K562 (cell line): Measurements from ENCODE around the gene C20orf141. TPM values are rescaled to one million over a fixed set of nuclear protein-coding genes. Genes with fewer than 3 reads are reported as not detected.

Experiments used
- ATAC-seq: fragments of 200-7000 bp; cut with Tn5 transposase; 3 replicates; pipeline ENCODE4 v1.9.1; 2020; ENCODE audit warnings: moderate library complexity
- BruUV-seq: library from RNA; stranded (reverse); fragments of 400-500 nt; replicated peaks from 2 replicates; lab custom pipeline; 2021; lab: Mats Ljungman, UMichigan
- CTCF ChIA-PET: fragments of 300-600 bp; formaldehyde crosslinking; extraction: SDS; loops from one replicate; lab custom pipeline; 2021; ENCODE audit warnings: low intra/inter-chr PET ratio; lab: Yijun Ruan, JAX
- POLR2A ChIA-PET: fragments of 300-600, 350-650 bp; sonication (Branson Sonifier 250); formaldehyde crosslinking; extraction: SDS; loops from one replicate; lab custom pipeline; 2021; ENCODE audit warnings: antibody characterized with exemption, inconsistent platforms; lab: Yijun Ruan, JAX
- DNase-seq, 4 experiments: peaks; one replicate each; pipeline versions ENCODE4 v3.0.0 to v3.0.0-alpha.2; 2011 to 2018; ENCODE audit warnings: low spot score in 3 of 4, mixed read lengths in 3 of 4; ENCODE audit errors: extremely low read depth in 1 of 4
- FAIRE-seq: peaks from 2 replicates; lab custom pipeline; 2011; peaks lifted over from hg19 to GRCh38; lab: Jason Lieb, UNC
- H2AFZ ChIP-seq: 2 replicates; pipeline ENCODE4 v1.6.0; 2011; ENCODE audit warnings: low read depth, low read length, control low read depth, inconsistent platforms
- H3K27ac ChIP-seq: fragments of 200-600 bp; 3 replicates; pipeline ENCODE4 v1.8.0; 2011; ENCODE audit warnings: low read depth, mild to moderate bottlenecking, control low read depth, inconsistent platforms, low read length, moderate library complexity, mixed read lengths; ENCODE audit errors: extremely low read depth
- H3K27me3 ChIP-seq, 2 experiments: fragments of 300-600 bp in 1 of 2; 2 replicates in 1 of 2; 3 replicates in 1 of 2; pipeline versions ENCODE4 v1.6.0 to v1.8.0; 2011; ENCODE audit warnings: inconsistent platforms in 2 of 2, low read length in 2 of 2, mild to moderate bottlenecking in 1 of 2, mixed read lengths in 1 of 2, moderate library complexity in 1 of 2; ENCODE audit not compliant: control insufficient read depth in 2 of 2, insufficient read depth in 2 of 2
- H3K36me3 ChIP-seq: fragments of 300-600 bp; 3 replicates; pipeline ENCODE4 v1.8.0; 2011; ENCODE audit warnings: mild to moderate bottlenecking, low read length, inconsistent platforms; ENCODE audit not compliant: control insufficient read depth, insufficient read depth
- H3K4me1 ChIP-seq, 2 experiments: fragments of 200-600 bp in 1 of 2; replicated peaks in 1 of 2; 2 replicates in 1 of 2; 3 replicates in 1 of 2; pipeline versions ENCODE4 v1.5.1 to v1.8.0; 2011; ENCODE audit warnings: inconsistent platforms in 2 of 2, low read length in 2 of 2, mild to moderate bottlenecking in 1 of 2, mixed read lengths in 1 of 2, moderate library complexity in 1 of 2; ENCODE audit not compliant: control insufficient read depth in 2 of 2, insufficient read depth in 2 of 2
- H3K4me2 ChIP-seq: 2 replicates; pipeline ENCODE4 v1.6.1; 2011; ENCODE audit warnings: low read length, control low read depth, inconsistent platforms, mixed read lengths; ENCODE audit not compliant: insufficient read depth
- H3K4me3 ChIP-seq: fragments of 200-600 bp; sonication (generic), shearing (Covaris generic); 2 replicates; pipeline ENCODE4 v1.5.1; 2016; ENCODE audit warnings: control low read depth, inconsistent platforms
- H3K79me2 ChIP-seq: fragments of 200-600 bp; 3 replicates; pipeline ENCODE4 v1.8.0; 2011; ENCODE audit warnings: low read length, inconsistent platforms; ENCODE audit not compliant: control insufficient read depth, insufficient read depth
- H3K9ac ChIP-seq, 2 experiments: 2 replicates each; pipeline versions ENCODE4 v1.6.0 to v1.6.1; 2011; ENCODE audit warnings: low read depth in 2 of 2, low read length in 2 of 2, control low read depth in 1 of 2, inconsistent platforms in 1 of 2, mild to moderate bottlenecking in 1 of 2, mixed read lengths in 1 of 2; ENCODE audit not compliant: insufficient read depth in 1 of 2
- H3K9me1 ChIP-seq: one replicate; pipeline ENCODE4 v1.6.0; 2011; ENCODE audit warnings: inconsistent platforms, mild to moderate bottlenecking, low read length, moderate library complexity; ENCODE audit not compliant: control insufficient read depth, insufficient read depth
- H3K9me3 ChIP-seq: replicated peaks from 2 replicates; pipeline ENCODE4 v1.5.1; 2011; ENCODE audit warnings: low read depth, low read length, inconsistent platforms; ENCODE audit not compliant: control insufficient read depth, insufficient read depth
- H4K20me1 ChIP-seq: replicated peaks from 2 replicates; pipeline ENCODE4 v1.6.1; 2011; ENCODE audit warnings: low read length, inconsistent platforms, mixed read lengths; ENCODE audit not compliant: control insufficient read depth, insufficient read depth
- ARID3A ChIP-seq: IDR thresholded peaks from 2 replicates; pipeline ENCODE4 v1.6.1; 2012; ENCODE audit warnings: low read depth, low read length, improper control_type of control experiment, borderline replicate concordance
- HMG20B ChIP-seq: fragments of 250-450 bp; sonication (Bioruptor Pico); IDR thresholded peaks from 2 replicates; pipeline ENCODE4 v1.5.0; 2021; ENCODE audit warnings: mild to moderate bottlenecking
- JUN ChIP-seq, 2 experiments: sonication (generic) in 1 of 2; formaldehyde crosslinking in 1 of 2; IDR thresholded peaks; 2 replicates each; pipeline versions ENCODE4 v1.6.1 to v1.8.0; 2012 to 2022; ENCODE audit warnings: borderline replicate concordance in 2 of 2, mild to moderate bottlenecking in 2 of 2, improper control_type of control experiment in 1 of 2, low read depth in 1 of 2, low read length in 1 of 2, missing genetic modification reagents in 1 of 2
- JUND ChIP-seq, 2 experiments: IDR thresholded peaks; 2 replicates in 1 of 2; 3 replicates in 1 of 2; pipeline ENCODE4 v1.6.1; 2011; ENCODE audit warnings: borderline replicate concordance in 2 of 2, low read depth in 2 of 2, low read length in 2 of 2, improper control_type of control experiment in 1 of 2, missing biosample characterization in 1 of 2, missing genetic modification characterization in 1 of 2, missing genetic modification reagents in 1 of 2
- MIER1 ChIP-seq: fragments of 450-650 bp; IDR thresholded peaks from 2 replicates; pipeline ENCODE4 v1.6.1; 2016; ENCODE audit warnings: antibody characterized with exemption, mild to moderate bottlenecking, low read depth
- MXD1 ChIP-seq: fragments of 250-450 bp; sonication (Bioruptor Pico); IDR thresholded peaks from 2 replicates; pipeline ENCODE4 v1.8.0; 2021; ENCODE audit warnings: borderline replicate concordance, mild to moderate bottlenecking, moderate library complexity; ENCODE audit not compliant: poor library complexity, severe bottlenecking
- SP1 ChIP-seq: sonication (generic); formaldehyde crosslinking; IDR thresholded peaks from 2 replicates; pipeline ENCODE4 v1.8.1; 2022; ENCODE audit warnings: mild to moderate bottlenecking, missing genetic modification reagents
- SREBF2 ChIP-seq: sonication (generic); formaldehyde crosslinking; IDR thresholded peaks from 2 replicates; pipeline ENCODE4 v1.4.0; 2020; ENCODE audit warnings: mild to moderate bottlenecking, missing genetic modification reagents
- TAL1 ChIP-seq: fragments of 450-650 bp; IDR thresholded peaks from 2 replicates; pipeline ENCODE4 v1.6.1; 2016; ENCODE audit warnings: mild to moderate bottlenecking
- TEAD1 ChIP-seq, 2 experiments: fragments of 450-650 bp in 1 of 2; sonication (generic) in 1 of 2; formaldehyde crosslinking; IDR thresholded peaks; 2 replicates each; pipeline versions ENCODE4 v1.4.0 to v1.8.0; 2020 to 2022; ENCODE audit warnings: mild to moderate bottlenecking in 2 of 2, missing genetic modification reagents in 1 of 2
- THRB ChIP-seq: fragments of 450-650 bp; formaldehyde crosslinking; conservative IDR thresholded peaks from 2 replicates; pipeline ENCODE4 v1.4.0; 2022; ENCODE audit warnings: mild to moderate bottlenecking, missing genetic modification characterization
- WGBS: fragments of 100-300 bp; shearing (Covaris generic); methylation state at CpG from one replicate; pipeline ENCODE4 v1.1.6; 2016; ENCODE audit warnings: low coverage, mixed read lengths; ENCODE audit not compliant: insufficient coverage; ENCODE audit errors: missing lambda C conversion rate; 5-methylcytosine and 5-hydroxymethylcytosine counted together
- in situ Hi-C: fragments of 300-500 bp; cut with MboI; formaldehyde crosslinking; loops from 4 replicates; pipeline ENCODE4 v1.15.0; 2018; ENCODE audit warnings: inconsistent platforms, mixed read lengths
- intact Hi-C: fragments of 100-400 bp; cut with micrococcal nuclease; formaldehyde crosslinking; loops from 2 replicates; pipeline ENCODE4 v1.14.2; 2022
- polyA plus RNA-seq, 8 experiments: library from polyadenylated mRNA; depleted of rRNA in 4 of 8; stranded (reverse) in 5 of 8; unstranded in 3 of 8; fragments of >200 nt; fragmentation: Nextera tagmentation in 2 of 8; fragmentation: Illumina TruSeq in 1 of 8; extraction: Ambion mirVana in 2 of 8; extraction: Trizol in 1 of 8; gene quantifications; 2 replicates each; pipeline versions ENCODE4 v1.2.1 to v1.2.3, GENCODE V29; 2011 to 2014; ENCODE audit warnings: inconsistent platforms in 1 of 8, missing spikeins in 1 of 8
- total RNA-seq, 7 experiments: library from RNA; depleted of rRNA in 6 of 7; stranded (reverse); fragments of >200 nt in 6 of 7; fragmentation: Illumina TruSeq in 2 of 7; extraction: Trizol in 2 of 7; gene quantifications; 2 replicates each; pipeline versions ENCODE4 v1.2.1 to v1.2.3, GENCODE V29; 2011 to 2021; ENCODE audit warnings: low replicate concordance in 1 of 7

C20orf141 gene
- total and polyA plus RNA-seq, 9 of the 15 experiments (the other 6 are each of a cell fraction or from before 2014, with no cell fraction given), result not detected

GRCh38 chr20:2858591-2858990 is 43.8 kb downstream of the C20orf141 start (continued):
- TF ChIP-seq JUN (IDR thresholded peaks at IDR 0.05; ENCODE audit: borderline replicate concordance, low read depth, low read length) (no peak), JUN (CRISPR knock-in tag; IDR thresholded peaks at IDR 0.05; ENCODE audit: borderline replicate concordance) (no peak), TAL1 (no peak), JUND (IDR thresholded peaks at IDR 0.05; ENCODE audit: borderline replicate concordance, low read depth, low read length) (no peak), JUND (tag; IDR thresholded peaks at IDR 0.05; ENCODE audit: borderline replicate concordance, low read depth, low read length) (no peak), MXD1 (CRISPR knock-in tag) (no peak), THRB (CRISPR knock-in tag) (no peak)
- TF ChIP-seq, all 486 proteins: peak for 0

GRCh38 chr20:2859330-2860121 is 44.7 kb downstream of the C20orf141 start:
- intact Hi-C loops, result no loop called here
- in situ Hi-C loops, result no loop called here
- H3K4me1 ChIP-seq, result no peaks in the 10 kb centered on the region
- H3K9me3 ChIP-seq, result no peaks in the 10 kb centered on the region
- H3K27me3 ChIP-seq, result no peaks in the 10 kb centered on the region
- no peak for FAIRE-seq
- CTCF ChIA-PET, result no interaction called here
- H3K9ac ChIP-seq, result peak overlapping the region in 1 of 2 experiments; percentile 17; a peak in 1 of 4 replicates
- WGBS, result 94% methylated on average over 2 of the region's 4 CpGs
- POLR2A ChIA-PET, result interaction anchor here (1.6 kb wide), 1 partner anchor 7 kb away, joined by 6 read pairs; no protein-coding TSS in a partner anchor
- DNase-seq, result no peak
- H3K9me1 ChIP-seq, result no peaks in the 10 kb centered on the region
- no peak overlapping the region for H3K27ac ChIP-seq
- peaks cover 5% of the 10 kb centered on the region; the same call in 2 of the 3 replicates for H3K36me3 ChIP-seq
- H3K79me2 ChIP-seq, result no peaks in the 10 kb centered on the region
- no TSS peak for BruUV-seq
- H3K4me2 ChIP-seq, result no peak overlapping the region
- no peak overlapping the region for H2AFZ ChIP-seq
- no peak for TF ChIP-seq ARID3A
- TF ChIP-seq SREBF2 (CRISPR knock-in tag), result no peak
- no peak for TF ChIP-seq HMG20B (CRISPR knock-in tag)
- TF ChIP-seq TEAD1 (CRISPR knock-in tag; IDR thresholded peaks at IDR 0.05), result no peak
- no peak for TF ChIP-seq SP1
- no peak for TF ChIP-seq MIER1
- TF ChIP-seq, all 486 proteins: peak for 0
- no peaks in the 10 kb centered on the region for H4K20me1 ChIP-seq
- no peak for ATAC-seq
- no peak overlapping the region for H3K4me3 ChIP-seq
